Measurements from ENCODE around the gene GPC5. TPM values are rescaled to one million over a fixed set of nuclear protein-coding genes. Genes with fewer than 3 reads are reported as not detected.

The GPC5 gene
- total and polyA plus RNA-seq, 2 donors (not counting 3 experiments of a cell fraction or from before 2014, with no cell fraction given), result 0.59 to 0.97 TPM

DNA sequence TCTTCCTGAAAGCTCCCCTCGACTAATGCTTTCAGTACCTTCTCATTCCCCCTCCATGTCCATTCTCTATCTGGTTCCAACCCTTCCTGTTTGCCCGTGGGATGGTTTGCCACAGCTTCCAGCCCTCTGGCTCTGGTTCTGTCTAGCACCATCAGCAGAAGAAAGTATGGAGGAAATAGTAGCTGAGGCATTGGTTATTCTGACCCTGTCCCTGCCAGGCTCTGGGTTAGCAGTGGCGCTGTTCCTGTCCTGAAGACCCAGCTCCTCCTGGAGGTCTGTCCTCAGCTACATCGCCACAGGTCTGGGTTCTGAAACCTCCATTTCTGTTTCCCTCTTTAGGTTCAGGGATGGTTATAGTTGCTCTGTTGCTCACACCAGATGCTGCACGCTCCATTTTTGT is 1223.6 kb downstream of the GPC5 start:
- Histone ChIP-seq H3K27ac (ENCODE audit: insufficient read depth, low read depth, low read length) (no peak overlapping the region), H3K36me3 (ENCODE audit: control insufficient read depth in 2 of 2, extremely low read depth in 1 of 2, insufficient read depth in 2 of 2, low read length in 2 of 2) (no peaks in the 10 kb centered on the region), H3K9ac (replicated peaks; ENCODE audit: extremely low read depth, insufficient read depth, low read length) (no peak overlapping the region), H3K4me2 (ENCODE audit: insufficient read depth, low read length) (no peak overlapping the region), H3K9me1 (replicated peaks; ENCODE audit: control insufficient read depth, extremely low read depth, insufficient read depth, low read length) (no peaks in the 10 kb centered on the region), H3K9me3 (replicated peaks; ENCODE audit: control insufficient read depth, insufficient read depth, low read length) (peaks cover 3% of the 10 kb centered on the region), H4K20me1 (replicated peaks; ENCODE audit: control insufficient read depth, extremely low read depth, insufficient read depth, low read length) (no peaks in the 10 kb centered on the region), H3K27me3 (ENCODE audit: control insufficient read depth in 2 of 2, insufficient read depth in 2 of 2, low read length in 2 of 2) (no peaks in the 10 kb centered on the region), H3K4me1 (ENCODE audit: control insufficient read depth, extremely low read depth, insufficient read depth, low read length) (no peaks in the 10 kb centered on the region), H2AFZ (ENCODE audit: low read depth, low read length) (no peak overlapping the region), H3K79me2 (ENCODE audit: control insufficient read depth, insufficient read depth, low read length) (no peaks in the 10 kb centered on the region), H3K4me3 (replicated peaks in 1 of 3; ENCODE audit: insufficient read depth in 1 of 3, low read depth in 1 of 3, low read length in 3 of 3) (no peak overlapping the region)
- ChIA-PET CTCF (no interaction called here), POLR2A (no interaction called here)
- intact Hi-C loops (cut with micrococcal nuclease) (no loop called here), dilution Hi-C loops (cut with MboI; ENCODE audit: extremely low pct_ligation_motif_present, low sequenced_read_pairs) (no loop called here)
- no peak for TF ChIP-seq POLR2AphosphoS5 (IDR thresholded peaks at IDR 0.05; ENCODE audit: insufficient read depth, low read depth, low read length)
- TF ChIP-seq EZH2 (IDR thresholded peaks at IDR 0.05; ENCODE audit: borderline replicate concordance, low read depth, low read length, severe bottlenecking), result no peak
- TF ChIP-seq JUN (IDR thresholded peaks at IDR 0.05; ENCODE audit: borderline replicate concordance, insufficient read depth, insufficient read length, low read depth), result no peak
- TF ChIP-seq MYC (IDR thresholded peaks at IDR 0.05; ENCODE audit: low read depth, low read length), result no peak
- no peak for TF ChIP-seq POLR2A (IDR thresholded peaks at IDR 0.05; ENCODE audit: low read depth, low read length)
- TF ChIP-seq, protein P1, sequence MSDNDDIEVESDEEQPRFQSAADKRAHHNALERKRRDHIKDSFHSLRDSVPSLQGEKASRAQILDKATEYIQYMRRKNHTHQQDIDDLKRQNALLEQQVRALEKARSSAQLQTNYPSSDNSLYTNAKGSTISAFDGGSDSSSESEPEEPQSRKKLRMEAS (IDR thresholded peaks at IDR 0.05; ENCODE audit: insufficient read depth, insufficient read length), result no peak
- TF ChIP-seq, protein P2, sequence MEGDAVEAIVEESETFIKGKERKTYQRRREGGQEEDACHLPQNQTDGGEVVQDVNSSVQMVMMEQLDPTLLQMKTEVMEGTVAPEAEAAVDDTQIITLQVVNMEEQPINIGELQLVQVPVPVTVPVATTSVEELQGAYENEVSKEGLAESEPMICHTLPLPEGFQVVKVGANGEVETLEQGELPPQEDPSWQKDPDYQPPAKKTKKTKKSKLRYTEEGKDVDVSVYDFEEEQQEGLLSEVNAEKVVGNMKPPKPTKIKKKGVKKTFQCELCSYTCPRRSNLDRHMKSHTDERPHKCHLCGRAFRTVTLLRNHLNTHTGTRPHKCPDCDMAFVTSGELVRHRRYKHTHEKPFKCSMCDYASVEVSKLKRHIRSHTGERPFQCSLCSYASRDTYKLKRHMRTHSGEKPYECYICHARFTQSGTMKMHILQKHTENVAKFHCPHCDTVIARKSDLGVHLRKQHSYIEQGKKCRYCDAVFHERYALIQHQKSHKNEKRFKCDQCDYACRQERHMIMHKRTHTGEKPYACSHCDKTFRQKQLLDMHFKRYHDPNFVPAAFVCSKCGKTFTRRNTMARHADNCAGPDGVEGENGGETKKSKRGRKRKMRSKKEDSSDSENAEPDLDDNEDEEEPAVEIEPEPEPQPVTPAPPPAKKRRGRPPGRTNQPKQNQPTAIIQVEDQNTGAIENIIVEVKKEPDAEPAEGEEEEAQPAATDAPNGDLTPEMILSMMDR (IDR thresholded peaks at IDR 0.05; ENCODE audit: extremely low read depth in 1 of 2, insufficient read depth in 1 of 2, low read depth in 1 of 2, low read length in 2 of 2), result no peak
- no peak for TF ChIP-seq FOS (IDR thresholded peaks at IDR 0.05; ENCODE audit: borderline replicate concordance, insufficient read depth, low read length)
- no peak for TF ChIP-seq GATA2 (IDR thresholded peaks at IDR 0.05; ENCODE audit: insufficient read depth, insufficient read length, low read depth, low read length)
- DNase-seq (ENCODE audit: low read depth, low spot score) (no peak), FAIRE-seq (no peak)
- no TSS peak for BruUV-seq (replicated peaks)

Data from endothelial cell of umbilical vein (primary cell).